IMR-90 (cell line): Measurements from ENCODE around the gene IBA57. TPM values are rescaled to one million over a fixed set of nuclear protein-coding genes. Genes with fewer than 3 reads are reported as not detected.
A peak's percentile ranks its signal among the peaks of the same experiment; 100 is the strongest.

Source experiments
- ATAC-seq: fragments of 200-7000 bp; cut with Tn5 transposase; 2 replicates; pipeline ENCODE4 v1.9.1; 2020; ENCODE audit warnings: low read depth, mild to moderate bottlenecking, moderate library complexity
- BruUV-seq: library from RNA; stranded (reverse); fragments of 400-500 nt; replicated peaks from 2 replicates; lab custom pipeline; 2021; lab: Mats Ljungman, UMichigan
- CTCF ChIA-PET: fragments of 300-600 bp; formaldehyde crosslinking; extraction: SDS; loops from one replicate; lab custom pipeline; 2021; ENCODE audit warnings: antibody characterized with exemption; lab: Yijun Ruan, JAX
- POLR2A ChIA-PET: fragments of 300-600 bp; sonication (Branson Sonifier 250); formaldehyde crosslinking; loops from one replicate; lab custom pipeline; 2022; ENCODE audit warnings: antibody characterized with exemption; ENCODE audit not compliant: unreplicated experiment; lab: Charles Lee
- DNase-seq: peaks from one replicate; pipeline ENCODE4 v3.0.0; 2013
- H2AFZ ChIP-seq: replicated peaks from 2 replicates; pipeline ENCODE3; 2013; ENCODE audit warnings: low read length, mild to moderate bottlenecking; ENCODE audit not compliant: poor library complexity
- H2AK5ac ChIP-seq: 2 replicates; pipeline ENCODE4 v1.6.1; 2013; ENCODE audit warnings: low read depth, low read length, inconsistent platforms
- H2AK9ac ChIP-seq: replicated peaks from 2 replicates; pipeline ENCODE3; 2013; ENCODE audit warnings: mild to moderate bottlenecking, low read depth, low read length, moderate library complexity; ENCODE audit not compliant: poor library complexity
- H2BK120ac ChIP-seq: 2 replicates; pipeline ENCODE4 v1.6.1; 2013; ENCODE audit warnings: low read depth, low read length, inconsistent platforms
- H2BK15ac ChIP-seq: 3 replicates; pipeline ENCODE4 v1.6.1; 2013; ENCODE audit warnings: low read depth, low read length, inconsistent platforms
- H2BK20ac ChIP-seq: 2 replicates; pipeline ENCODE4 v1.6.1; 2013; ENCODE audit warnings: low read depth, mild to moderate bottlenecking, inconsistent platforms, low read length, moderate library complexity
- H2BK5ac ChIP-seq: 2 replicates; pipeline ENCODE4 v1.6.1; 2013; ENCODE audit warnings: mild to moderate bottlenecking, low read depth, low read length, inconsistent platforms; ENCODE audit not compliant: poor library complexity, severe bottlenecking
- H3K14ac ChIP-seq: replicated peaks from 2 replicates; pipeline ENCODE4 v1.6.1; 2013; ENCODE audit warnings: low read depth, low read length, inconsistent platforms
- H3K18ac ChIP-seq: 2 replicates; pipeline ENCODE4 v1.6.1; 2013; ENCODE audit warnings: low read depth, low read length, control low read depth
- H3K23ac ChIP-seq: 2 replicates; pipeline ENCODE4 v1.6.1; 2013; ENCODE audit warnings: low read depth, low read length, inconsistent platforms
- H3K27ac ChIP-seq: 2 replicates; pipeline ENCODE4 v1.5.1; 2013; ENCODE audit warnings: mild to moderate bottlenecking, control low read depth, low read length; ENCODE audit not compliant: insufficient read depth
- H3K27me3 ChIP-seq: 2 replicates; pipeline ENCODE4 v1.6.1; 2013; ENCODE audit warnings: low read length; ENCODE audit not compliant: control insufficient read depth, insufficient read depth
- H3K36me3 ChIP-seq: 2 replicates; pipeline ENCODE4 v1.6.1; 2013; ENCODE audit warnings: low read length, mixed read lengths; ENCODE audit not compliant: control insufficient read depth, insufficient read depth
- H3K4ac ChIP-seq: 2 replicates; pipeline ENCODE4 v1.6.1; 2013; ENCODE audit warnings: low read depth, low read length, inconsistent platforms
- H3K4me1 ChIP-seq: 2 replicates; pipeline ENCODE4 v1.6.1; 2013; ENCODE audit warnings: low read length, mixed read lengths; ENCODE audit not compliant: control insufficient read depth, insufficient read depth
- H3K4me2 ChIP-seq: 2 replicates; pipeline ENCODE4 v1.6.1; 2013; ENCODE audit warnings: low read depth, mild to moderate bottlenecking, control low read depth, low read length, moderate library complexity
- H3K4me3 ChIP-seq: 2 replicates; pipeline ENCODE4 v1.5.1; 2013; ENCODE audit warnings: low read depth, mild to moderate bottlenecking, control low read depth, low read length, moderate library complexity; ENCODE audit not compliant: insufficient read depth
- H3K56ac ChIP-seq: 2 replicates; pipeline ENCODE4 v1.6.1; 2013; ENCODE audit warnings: low read length, inconsistent platforms; ENCODE audit not compliant: insufficient read depth; ENCODE audit errors: extremely low read depth
- H3K79me1 ChIP-seq, 2 experiments: 2 replicates each; pipeline ENCODE4 v1.6.1; 2013; ENCODE audit warnings: low read length in 2 of 2, inconsistent platforms in 1 of 2, low read depth in 1 of 2
- H3K9ac ChIP-seq: 2 replicates; pipeline ENCODE4 v1.6.1; 2013; ENCODE audit warnings: low read depth, low read length, control low read depth
- H3K9me1 ChIP-seq: 2 replicates; pipeline ENCODE4 v1.6.1; 2013; ENCODE audit warnings: low read length, inconsistent platforms; ENCODE audit not compliant: insufficient read depth
- H3K9me3 ChIP-seq: 2 replicates; pipeline ENCODE4 v1.6.1; 2013; ENCODE audit warnings: low read length; ENCODE audit not compliant: control insufficient read depth, insufficient read depth
- H4K20me1 ChIP-seq: 2 replicates; pipeline ENCODE4 v1.6.1; 2013; ENCODE audit warnings: low read length, inconsistent platforms; ENCODE audit not compliant: insufficient read depth
- H4K5ac ChIP-seq: 2 replicates; pipeline ENCODE4 v1.6.1; 2013; ENCODE audit warnings: mild to moderate bottlenecking, low read depth, low read length, control low read depth
- H4K8ac ChIP-seq, 2 experiments: 2 replicates each; pipeline ENCODE4 v1.6.1; 2013; ENCODE audit warnings: low read depth in 2 of 2, low read length in 2 of 2, control low read depth in 1 of 2, inconsistent platforms in 1 of 2
- H4K91ac ChIP-seq: 2 replicates; pipeline ENCODE4 v1.6.1; 2013; ENCODE audit warnings: low read depth, low read length, inconsistent platforms; ENCODE audit not compliant: insufficient read depth
- BHLHE40 ChIP-seq: fragments of 150-350 bp; IDR thresholded peaks from 2 replicates; pipeline ENCODE4 v1.6.1; 2016; ENCODE audit warnings: mild to moderate bottlenecking, low read depth, low read length
- CHD1 ChIP-seq: IDR thresholded peaks from 2 replicates; pipeline ENCODE4 v1.6.1; 2012; ENCODE audit warnings: low read depth, low read length, improper control_type of control experiment
- CTCF ChIP-seq: conservative IDR thresholded peaks from 2 replicates; pipeline ENCODE4 v1.5.1; 2012; ENCODE audit warnings: mild to moderate bottlenecking, low read depth, low read length, improper control_type of control experiment
- ELK1 ChIP-seq: fragments of 150-350 bp; IDR thresholded peaks from 2 replicates; pipeline ENCODE4 v1.6.1; 2016; ENCODE audit warnings: low read depth, mild to moderate bottlenecking, low read length, moderate library complexity, borderline replicate concordance
- FOS ChIP-seq: fragments of 150-350 bp; IDR thresholded peaks from 2 replicates; pipeline ENCODE4 v1.6.1; 2016; ENCODE audit warnings: low read depth, low read length
- MAZ ChIP-seq: IDR thresholded peaks from 2 replicates; pipeline ENCODE4 v1.6.1; 2012; ENCODE audit warnings: low read depth, mild to moderate bottlenecking, low read length, improper control_type of control experiment, moderate library complexity, borderline replicate concordance
- MXI1 ChIP-seq: IDR thresholded peaks from 2 replicates; pipeline ENCODE4 v1.6.1; 2012; ENCODE audit warnings: low read depth, mild to moderate bottlenecking, low read length, moderate library complexity, borderline replicate concordance
- POLR2A ChIP-seq: IDR thresholded peaks from 2 replicates; pipeline ENCODE4 v1.6.1; 2012; ENCODE audit warnings: mild to moderate bottlenecking, low read depth, low read length
- RAD21 ChIP-seq: IDR thresholded peaks from 2 replicates; pipeline ENCODE4 v1.6.1; 2012; ENCODE audit warnings: low read length, improper control_type of control experiment
- RCOR1 ChIP-seq: IDR thresholded peaks from 2 replicates; pipeline ENCODE4 v1.6.1; 2012; ENCODE audit warnings: mild to moderate bottlenecking, low read length, improper control_type of control experiment; ENCODE audit not compliant: insufficient replicate concordance
- RFX5 ChIP-seq: IDR thresholded peaks from 2 replicates; pipeline ENCODE4 v1.8.0; 2012; ENCODE audit warnings: low read depth, mild to moderate bottlenecking, low read length, moderate library complexity
- SMC3 ChIP-seq: fragments of 150-350 bp; IDR thresholded peaks from 2 replicates; pipeline ENCODE4 v1.6.1; 2016; ENCODE audit warnings: low read depth, mild to moderate bottlenecking, antibody characterized with exemption, low read length, moderate library complexity
- USF2 ChIP-seq: fragments of 150-350 bp; IDR thresholded peaks from 2 replicates; pipeline ENCODE4 v1.6.1; 2017; ENCODE audit warnings: mild to moderate bottlenecking, antibody characterized with exemption, low read length, low read depth
- WGBS, 2 experiments: methylation state at CpG; one replicate each; pipeline versions ENCODE4 v1.1.5 to v1.1.7; 2013; ENCODE audit warnings: missing lambda C conversion rate in 2 of 2; ENCODE audit not compliant: insufficient read length in 1 of 2; ENCODE audit errors: extremely low coverage in 2 of 2; 5-methylcytosine and 5-hydroxymethylcytosine counted together
- dilution Hi-C: fragments of 300-500 bp; cut with HindIII; formaldehyde crosslinking; loops from one replicate; pipeline ENCODE4 v1.14.3; 2018; ENCODE audit warnings: low sequenced_read_pairs; ENCODE audit not compliant: unreplicated experiment
- in situ Hi-C: fragments of 300-500 bp; cut with MboI; formaldehyde crosslinking; loops from 3 replicates; pipeline ENCODE4 v1.14.3; 2019; ENCODE audit warnings: low sequenced_read_pairs, inconsistent platforms, mixed read lengths
- intact Hi-C: fragments of 100-400 bp; cut with micrococcal nuclease; formaldehyde crosslinking; loops from 2 replicates; pipeline ENCODE4 v1.10.0; 2022
- polyA plus RNA-seq, 3 experiments: library from polyadenylated mRNA; depleted of rRNA; stranded (reverse); fragments of >200 nt; gene quantifications; 2 replicates each; pipeline ENCODE4 v1.2.3, GENCODE V29; 2012; ENCODE audit warnings: low replicate concordance in 1 of 3
- total RNA-seq: library from RNA; depleted of rRNA; stranded (reverse); fragments of >200 nt; gene quantifications from 2 replicates; pipeline ENCODE4 v1.2.3, GENCODE V29; 2012

The IBA57 gene
- total and polyA plus RNA-seq, 2 of the 4 experiments (the other 2 are of a cell fraction): 2.0 to 2.6 TPM

GRCh38 chr1:228139931-228140723 lies 25.5 kb upstream of the IBA57 start, which contains the start of gene GUK1:
TSS of gene GUK1 (plus strand) at chr1:228140279. CDS start at chr1:228140303, 24 bp downstream.
- 0% methylated on average over 44 of the region's 95 CpGs; no CpG with 5 or more reads in 1 of the 2 experiments for WGBS, 2 experiments
- Histone ChIP-seq H3K18ac (peak within 1 kb of the TSS; percentile 39; the same call in 1 of the 2 replicates), H3K9me3 (no peaks in the 10 kb centered on the region), H3K27me3 (peaks cover 4% of the 10 kb centered on the region), H3K23ac (peak within 1 kb of the TSS; percentile 93), H2AFZ (peak within 1 kb of the TSS; percentile 93), H3K56ac (peak within 1 kb of the TSS; percentile 80; the same call in 1 of the 2 replicates), H2AK9ac (peak within 1 kb of the TSS; percentile 97), H3K27ac (peak within 1 kb of the TSS; percentile 87), H4K8ac (peak within 1 kb of the TSS; percentile 98), H3K36me3 (peaks cover 5% of the 10 kb centered on the region), H3K4me1 (peaks cover 19% of the 10 kb centered on the region), H3K79me1 (peaks cover 0 to 42% of the 10 kb centered on the region in 2 experiments; a peak in 2 of 4 replicates), H3K9ac (peak within 1 kb of the TSS; percentile 91), H2BK120ac (peak within 1 kb of the TSS; percentile 68), H2BK15ac (peak within 1 kb of the TSS; percentile 13; the same call in 1 of the 3 replicates), H2BK5ac (peak within 1 kb of the TSS; percentile 79), H3K4ac (peak within 1 kb of the TSS; percentile 91), H3K14ac (peak within 1 kb of the TSS; percentile 96), H2BK20ac (no peak within 1 kb of the TSS), H4K91ac (peak within 1 kb of the TSS; percentile 91), H2AK5ac (peak within 1 kb of the TSS; percentile 89), H3K4me3 (peak within 1 kb of the TSS; percentile 84), H4K20me1 (peaks cover 46% of the 10 kb centered on the region), H3K4me2 (peak within 1 kb of the TSS; percentile 93), H3K9me1 (peaks cover 24% of the 10 kb centered on the region), H4K5ac (peak within 1 kb of the TSS; percentile 71)
- in situ Hi-C loops: loop anchor here (10.0 kb wide), 1 partner anchor 365 kb away; no protein-coding TSS in a partner anchor
- CTCF ChIA-PET: no interaction called here
- POLR2A ChIA-PET: no interaction called here
- ATAC-seq: peak; percentile 95
- intact Hi-C loops: loop anchor here (1.0 to 10.0 kb wide), 3 partner anchors 10 to 135 kb away; partner anchors contain the start of gene C1orf35
- dilution Hi-C loops: no loop called here
- DNase-seq: peak; percentile 99
- no TSS peak for BruUV-seq
- TF ChIP-seq BHLHE40: 0 out of 2 replicates have a peak, but pooled peaks have one; percentile 2
- no peak for TF ChIP-seq SMC3
- TF ChIP-seq FOS: peak; percentile 14; the same call in 1 of the 2 replicates
- 0 out of 2 replicates have a peak, but pooled peaks have one; percentile 24 for TF ChIP-seq CTCF
- TF ChIP-seq MXI1: no peak
- TF ChIP-seq MAZ: peak; percentile 84; the same call in 1 of the 2 replicates
- no peak; the same call in 1 of the 2 replicates for TF ChIP-seq RFX5
- no peak for TF ChIP-seq USF2
- TF ChIP-seq ELK1: no peak
- no peak for TF ChIP-seq RAD21
- no peak; the same call in 1 of the 2 replicates for TF ChIP-seq CHD1
- no peak for TF ChIP-seq RCOR1
- peak; percentile 97 for TF ChIP-seq POLR2A
